KOPT-K1 (cell line): ENCODE data around the gene IFITM10.
"Not testable (repeated sequence)": the region's sequence is repeated elsewhere in the genome, so short reads cannot be mapped to it uniquely, and the experiment has no call there.

Experiments used
- H3K27ac ChIP-seq: fragments of 200-600 bp; sonication (generic); 2 replicates; pipeline ENCODE4 v1.5.1; 2016; ENCODE audit warnings: antibody characterized with exemption, mild to moderate bottlenecking, low read depth, low read length; ENCODE audit not compliant: poor library complexity, severe bottlenecking
- H3K36me3 ChIP-seq: fragments of 200-600 bp; sonication (generic); 2 replicates; pipeline ENCODE4 v1.5.1; 2017; ENCODE audit warnings: antibody characterized with exemption, mild to moderate bottlenecking, low read length, moderate library complexity; ENCODE audit not compliant: insufficient read depth
- H3K9me3 ChIP-seq: fragments of 200-600 bp; sonication (generic); 2 replicates; pipeline ENCODE4 v1.5.1; 2017; ENCODE audit warnings: antibody characterized with exemption, low read length, mild to moderate bottlenecking; ENCODE audit not compliant: insufficient read depth, poor library complexity, severe bottlenecking

Gene IFITM10

GRCh38 chr11:1683216-1683615 lies 67.2 kb downstream of the IFITM10 start:
- not testable (repeated sequence) for H3K9me3 ChIP-seq, H3K36me3 ChIP-seq, H3K27ac ChIP-seq
